HT-29 (cell line): ENCODE data around the gene HLA-DQA1. TPM values are rescaled to one million over a fixed set of nuclear protein-coding genes. Genes with fewer than 3 reads are reported as not detected.
"Not testable (repeated sequence)": the region's sequence is repeated elsewhere in the genome, so short reads cannot be mapped to it uniquely, and the experiment has no call there.

Experiments
- DNase-seq: peaks from one replicate; pipeline ENCODE4 v3.0.0-alpha.2; 2015; ENCODE audit warnings: low spot score
- total RNA-seq: library from RNA; depleted of rRNA; stranded (reverse); fragments of >200 nt; shearing (Covaris generic); gene quantifications from 2 replicates; pipeline ENCODE4 v1.2.3, GENCODE V29; 2014

The HLA-DQA1 gene
- total RNA-seq, 1 experiment from 2014 or later = not detected

DNA sequence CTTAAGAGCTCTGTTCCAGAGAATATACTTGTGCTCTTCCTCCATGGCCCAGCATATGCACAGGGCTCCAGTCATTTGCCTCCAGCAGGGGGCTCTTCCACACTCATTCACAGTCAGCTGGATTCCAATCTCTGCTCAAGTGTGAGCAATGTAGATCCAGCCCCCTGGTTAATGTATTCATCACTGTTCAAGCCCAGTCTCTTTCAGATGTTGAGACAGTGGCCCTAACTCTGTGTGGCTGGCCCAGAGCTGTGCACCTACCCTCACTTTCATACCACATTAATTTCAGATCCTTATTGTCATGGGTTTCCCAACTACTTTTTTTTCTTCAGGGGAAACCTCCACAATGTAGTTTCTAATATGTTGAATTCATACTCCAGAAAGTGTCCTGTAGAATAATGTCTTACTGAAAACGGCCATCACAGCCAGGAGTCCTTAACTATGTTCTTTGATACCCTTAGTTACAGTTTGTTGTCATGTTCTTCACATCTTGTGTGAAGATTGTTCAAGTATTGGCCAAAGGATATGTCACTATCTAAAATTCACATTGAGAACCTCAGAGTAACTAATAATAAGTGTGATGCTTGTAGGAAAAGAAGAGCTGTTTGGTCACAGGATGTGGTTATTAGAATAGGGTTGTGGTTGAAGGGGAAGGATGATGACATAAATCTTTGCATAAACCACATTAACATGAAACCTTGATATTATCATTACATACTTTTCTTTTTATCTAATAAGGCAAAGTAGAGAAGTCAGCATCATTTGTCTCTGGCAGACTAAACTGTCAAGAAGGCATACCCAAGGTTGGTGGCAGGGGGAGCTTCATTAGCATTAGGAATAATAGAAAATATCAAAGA, 14.4 kb upstream of the HLA-DQA1 start:
- DNase-seq = peak; percentile 30

- no peak for DNase-seq
Measured at GRCh38 chr6:32623693-32624092, 13.5 kb upstream of the HLA-DQA1 start.

GRCh38 chr6:32624565-32624964, 12.6 kb upstream of the HLA-DQA1 start:
- DNase-seq = no peak

- DNase-seq = no peak
Measured at GRCh38 chr6:32625137-32625536, 12.1 kb upstream of the HLA-DQA1 start.

- DNase-seq = no peak
Measured at GRCh38 chr6:32627249-32627648, 10.0 kb upstream of the HLA-DQA1 start.

DNA sequence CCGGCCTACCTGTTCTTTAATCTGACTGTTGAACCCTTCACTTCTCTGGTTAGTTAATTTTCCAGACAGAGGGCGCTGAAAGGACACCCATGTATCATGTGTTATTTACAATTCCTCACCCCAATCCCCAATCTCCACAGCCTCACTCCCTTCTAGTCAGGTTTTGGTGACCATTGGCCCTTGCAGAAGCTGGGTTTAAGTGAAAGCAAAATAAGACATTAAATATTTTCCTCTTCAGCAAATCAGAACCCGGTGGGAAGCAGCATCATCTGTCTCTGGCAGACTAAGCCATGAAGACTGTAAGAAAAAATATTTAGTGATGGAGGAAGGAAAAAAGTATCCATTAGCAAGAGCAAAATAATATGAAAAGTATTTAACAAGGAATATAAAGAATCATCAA, 9.4 kb upstream of the HLA-DQA1 start:
- DNase-seq = peak; percentile 13

DNA sequence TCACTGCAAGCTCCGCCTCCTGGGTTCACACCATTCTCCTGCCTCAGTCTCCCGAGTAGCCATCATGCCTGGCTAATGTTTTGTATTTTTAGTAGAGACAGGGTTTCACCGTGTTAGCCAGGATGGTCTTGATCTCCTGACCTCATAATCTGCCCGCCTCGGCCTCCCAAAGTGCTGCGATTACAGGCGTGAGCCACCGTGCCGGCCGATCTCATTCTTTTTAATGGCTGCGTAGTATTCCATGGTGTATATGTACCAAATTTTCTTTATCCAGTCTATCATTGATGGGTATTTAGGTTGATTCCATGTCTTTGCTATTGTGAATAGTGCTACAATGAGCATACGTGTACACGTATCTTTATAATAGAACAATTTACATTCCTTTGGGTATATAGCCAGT, 7.4 kb upstream of the HLA-DQA1 start:
- not testable (repeated sequence) for DNase-seq

DNA sequence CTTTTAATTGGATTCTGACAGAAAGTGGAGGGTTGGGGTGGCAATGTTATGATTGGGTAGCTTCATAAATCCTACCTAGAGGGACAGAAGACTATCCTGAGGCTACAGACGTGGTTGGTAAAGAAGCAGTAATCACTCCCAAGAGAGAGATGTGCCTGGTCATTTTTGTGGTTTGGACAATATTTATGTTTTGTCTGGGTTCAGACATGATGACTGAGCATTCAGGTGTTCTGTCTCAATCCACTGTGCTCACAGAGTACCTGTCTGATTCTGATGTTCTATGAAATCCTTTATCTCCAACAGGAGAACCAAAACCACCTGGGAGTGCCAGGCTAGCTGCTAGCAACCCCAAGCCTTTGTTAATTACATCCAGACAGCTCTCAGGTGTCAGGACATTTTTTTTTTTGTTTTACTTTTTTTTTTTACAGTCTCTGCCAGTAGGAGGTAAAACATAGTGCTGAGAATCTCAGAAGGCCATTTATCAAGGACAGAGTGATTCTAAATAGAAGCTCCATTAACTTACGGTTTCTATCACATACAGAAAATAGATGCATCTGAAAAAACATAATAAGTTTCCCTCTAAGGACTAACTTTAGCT, 1.6 kb upstream of the HLA-DQA1 start:
- no peak for DNase-seq

- no peak for DNase-seq
Measured at GRCh38 chr6:32637883-32638282, 677 bp downstream of the HLA-DQA1 start.

DNA sequence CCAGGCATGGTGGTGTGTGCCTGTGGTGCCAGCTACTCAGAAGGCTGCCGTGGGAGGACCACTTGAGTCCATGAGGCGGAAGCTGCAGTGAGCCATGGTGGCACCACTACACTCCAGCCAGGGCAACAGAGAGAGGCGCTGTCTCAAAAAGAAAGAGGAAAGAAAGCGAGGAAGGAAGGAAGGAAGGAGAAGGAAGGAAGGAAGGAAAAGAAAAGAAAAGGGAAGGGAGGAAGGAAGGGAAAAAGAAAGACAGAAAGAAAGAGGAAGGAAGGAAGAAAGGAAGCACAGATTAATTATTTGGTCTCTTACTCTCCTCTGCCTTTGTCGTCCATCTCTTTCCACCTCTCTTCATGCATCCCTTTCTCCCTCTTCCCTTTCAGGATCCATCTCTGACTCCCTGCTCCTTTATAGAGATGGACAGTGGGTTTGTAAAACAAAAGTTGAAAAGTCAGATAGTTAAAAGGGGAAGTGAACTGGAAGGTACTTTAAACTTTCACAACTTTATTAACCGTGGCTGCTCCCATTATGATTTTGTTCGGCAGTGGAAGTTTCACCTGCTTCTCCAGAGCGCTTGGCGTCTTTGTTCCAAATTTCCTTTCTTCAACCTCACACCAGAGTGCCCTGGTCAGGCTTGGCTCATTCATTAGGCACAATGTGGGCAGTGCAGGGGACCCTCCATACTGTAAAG, 1.5 kb downstream of the HLA-DQA1 start:
- no peak for DNase-seq

GRCh38 chr6:32639440-32640394, 2.5 kb downstream of the HLA-DQA1 start:
- no peak for DNase-seq

GRCh38 chr6:32641122-32641521, 3.9 kb downstream of the HLA-DQA1 start:
- DNase-seq = no peak

DNA sequence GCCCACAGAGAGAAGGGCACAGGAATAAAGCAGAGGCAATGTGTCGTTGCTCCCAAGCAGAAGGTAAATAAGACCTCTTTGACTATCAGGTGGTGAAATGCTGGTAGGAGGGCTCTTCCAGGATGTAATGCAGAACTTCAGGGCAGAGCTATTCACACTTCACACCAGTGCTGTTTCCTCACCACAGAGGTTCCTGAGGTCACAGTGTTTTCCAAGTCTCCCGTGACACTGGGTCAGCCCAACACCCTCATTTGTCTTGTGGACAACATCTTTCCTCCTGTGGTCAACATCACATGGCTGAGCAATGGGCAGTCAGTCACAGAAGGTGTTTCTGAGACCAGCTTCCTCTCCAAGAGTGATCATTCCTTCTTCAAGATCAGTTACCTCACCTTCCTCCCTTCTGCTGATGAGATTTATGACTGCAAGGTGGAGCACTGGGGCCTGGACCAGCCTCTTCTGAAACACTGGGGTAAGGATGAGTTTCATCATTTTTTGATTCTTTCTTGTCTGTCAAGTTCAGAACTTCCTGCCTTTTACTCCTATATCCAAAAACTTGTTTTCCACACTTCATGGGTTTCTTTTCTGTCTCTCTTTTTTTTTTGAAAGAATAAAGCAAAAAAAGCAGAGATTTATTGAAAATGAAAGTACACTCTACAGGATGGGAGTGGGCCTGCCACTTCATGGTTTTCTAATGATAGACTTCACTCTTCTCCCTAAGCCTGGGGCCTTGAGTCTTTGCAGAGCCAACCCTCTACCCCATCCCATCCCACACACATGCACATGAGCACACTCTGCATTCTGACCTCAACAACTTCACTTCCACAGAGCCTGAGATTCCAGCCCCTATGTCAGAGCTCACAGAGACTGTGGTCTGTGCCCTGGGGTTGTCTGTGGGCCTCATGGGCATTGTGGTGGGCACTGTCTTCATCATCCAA, 4.8 kb downstream of the HLA-DQA1 start:
- DNase-seq = not testable (repeated sequence)

DNA sequence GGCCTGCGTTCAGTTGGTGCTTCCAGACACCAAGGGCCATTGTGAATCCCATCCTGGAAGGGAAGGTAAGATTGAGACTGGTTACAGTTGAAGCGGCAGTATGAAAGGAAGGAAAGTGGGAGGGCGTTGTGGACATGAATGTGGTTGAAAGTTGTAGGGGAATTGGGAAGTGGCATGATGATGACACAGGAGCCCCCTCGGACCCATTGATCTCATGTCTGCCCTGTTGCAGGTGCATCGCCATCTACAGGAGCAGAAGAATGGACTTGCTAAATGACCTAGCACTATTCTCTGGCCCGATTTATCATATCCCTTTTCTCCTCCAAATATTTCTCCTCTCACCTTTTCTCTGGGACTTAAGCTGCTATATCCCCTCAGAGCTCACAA, 5.5 kb downstream of the HLA-DQA1 start:
- no peak for DNase-seq

- DNase-seq = no peak
Measured at GRCh38 chr6:32643904-32644303, 6.7 kb downstream of the HLA-DQA1 start.

GRCh38 chr6:32645047-32645703, 8.0 kb downstream of the HLA-DQA1 start:
- DNase-seq = no peak

GRCh38 chr6:32655203-32655710, 18.1 kb downstream of the HLA-DQA1 start:
- DNase-seq = no peak

GRCh38 chr6:32657329-32657728, 20.1 kb downstream of the HLA-DQA1 start:
- not testable (repeated sequence) for DNase-seq

- DNase-seq = not testable (repeated sequence)
Measured at GRCh38 chr6:32657819-32658218, 20.6 kb downstream of the HLA-DQA1 start.
